Endometrial microvascular endothelial cells (primary cell): ENCODE results near the gene FGD5. TPM values are rescaled to one million over a fixed set of nuclear protein-coding genes. Genes with fewer than 3 reads are reported as not detected.
"Not testable (repeated sequence)": the region's sequence is repeated elsewhere in the genome, so short reads cannot be mapped to it uniquely, and the experiment has no call there.

Source experiments
- in situ Hi-C: cut with HindIII; loops from 2 replicates; pipeline ENCODE4 v1.10.0; 2017; ENCODE audit warnings: low sequenced_read_pairs, low pct_unique_long_range_greater_than_20kb; ENCODE audit errors: inconsistent ontology term
- total RNA-seq: library from RNA; depleted of rRNA; stranded (reverse); fragments of >200 nt; gene quantifications from one replicate; pipeline ENCODE4 v1.2.3, GENCODE V29; 2015; ENCODE audit errors: inconsistent ontology term

Gene FGD5
- total RNA-seq, 1 donor from 2014 or later: 57.0 TPM

DNA sequence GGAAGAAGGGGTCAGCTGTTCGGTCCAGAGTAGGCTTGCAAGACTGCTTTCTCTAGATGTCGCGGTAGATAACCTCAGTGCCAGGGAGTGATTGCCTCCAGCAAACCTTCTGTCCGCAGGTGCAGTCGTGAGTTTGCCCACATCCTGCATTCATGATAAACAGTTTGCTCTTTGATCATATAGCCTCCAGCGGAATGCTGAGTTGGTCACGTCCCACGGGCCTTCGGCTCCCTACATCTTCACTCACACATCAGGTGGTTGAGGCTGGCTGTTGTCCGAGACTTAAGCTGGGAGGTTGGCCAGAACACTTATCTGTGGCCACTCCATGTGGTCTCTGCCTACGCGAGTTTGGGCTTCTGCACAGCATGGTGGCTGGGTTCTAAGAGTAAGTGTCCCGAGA lies 66.5 kb downstream of the FGD5 start:
- in situ Hi-C loops: no loop called here

- in situ Hi-C loops: no loop called here
Observed at GRCh38 chr3:14886101-14886500, 67.3 kb downstream of the FGD5 start.

- in situ Hi-C loops: no loop called here
Observed at GRCh38 chr3:14889205-14889604, 70.4 kb downstream of the FGD5 start.

- in situ Hi-C loops: no loop called here
Observed at GRCh38 chr3:14889943-14890342, 71.2 kb downstream of the FGD5 start.

DNA sequence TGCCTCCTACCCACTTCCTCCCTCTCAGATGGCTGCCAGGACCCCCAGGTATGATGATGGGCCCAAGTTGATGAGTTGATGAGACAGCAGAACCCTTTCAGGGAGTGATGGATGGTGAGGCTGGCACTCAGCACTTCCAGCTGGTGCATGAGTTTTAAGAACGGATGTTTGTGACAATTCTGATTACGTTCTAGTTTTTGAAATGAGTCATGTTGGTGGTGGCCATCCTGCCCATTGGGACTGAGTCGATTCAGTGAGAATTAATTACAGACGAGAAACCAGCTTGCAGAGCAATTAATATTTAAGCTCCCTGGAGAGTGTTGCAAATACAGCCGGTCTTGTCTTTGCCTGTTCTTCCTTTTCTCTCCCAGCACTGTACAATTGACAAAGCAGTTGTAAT lies 71.7 kb downstream of the FGD5 start:
- in situ Hi-C loops: no loop called here

- in situ Hi-C loops: no loop called here
Observed at GRCh38 chr3:14891135-14892132, 72.7 kb downstream of the FGD5 start.

DNA sequence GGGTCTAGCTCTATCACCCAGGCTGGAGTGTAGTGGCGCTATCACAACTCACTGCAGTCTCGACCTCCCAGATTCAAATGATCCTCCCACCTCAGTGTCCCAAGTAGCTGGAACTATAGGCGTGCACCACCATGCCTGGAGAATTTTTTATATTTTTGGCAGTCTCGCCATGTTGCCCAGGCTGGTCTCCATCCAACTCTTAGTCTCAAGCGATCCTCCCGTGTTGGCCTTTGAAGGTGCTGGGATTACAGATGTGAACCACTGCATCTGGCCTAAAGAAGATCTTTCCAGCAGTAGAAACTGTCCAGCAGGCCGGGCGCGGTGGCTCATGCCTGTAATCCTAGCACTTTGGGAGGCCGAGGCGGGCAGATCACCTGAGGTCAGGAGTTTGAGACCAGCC lies 73.5 kb downstream of the FGD5 start:
- in situ Hi-C loops: no loop called here

- in situ Hi-C loops: no loop called here
Observed at GRCh38 chr3:14894085-14894484, 75.3 kb downstream of the FGD5 start.

- in situ Hi-C loops: no loop called here
Observed at GRCh38 chr3:14897266-14897665, 78.5 kb downstream of the FGD5 start.

- in situ Hi-C loops: no loop called here
Observed at GRCh38 chr3:14898929-14899328, 80.2 kb downstream of the FGD5 start.

DNA sequence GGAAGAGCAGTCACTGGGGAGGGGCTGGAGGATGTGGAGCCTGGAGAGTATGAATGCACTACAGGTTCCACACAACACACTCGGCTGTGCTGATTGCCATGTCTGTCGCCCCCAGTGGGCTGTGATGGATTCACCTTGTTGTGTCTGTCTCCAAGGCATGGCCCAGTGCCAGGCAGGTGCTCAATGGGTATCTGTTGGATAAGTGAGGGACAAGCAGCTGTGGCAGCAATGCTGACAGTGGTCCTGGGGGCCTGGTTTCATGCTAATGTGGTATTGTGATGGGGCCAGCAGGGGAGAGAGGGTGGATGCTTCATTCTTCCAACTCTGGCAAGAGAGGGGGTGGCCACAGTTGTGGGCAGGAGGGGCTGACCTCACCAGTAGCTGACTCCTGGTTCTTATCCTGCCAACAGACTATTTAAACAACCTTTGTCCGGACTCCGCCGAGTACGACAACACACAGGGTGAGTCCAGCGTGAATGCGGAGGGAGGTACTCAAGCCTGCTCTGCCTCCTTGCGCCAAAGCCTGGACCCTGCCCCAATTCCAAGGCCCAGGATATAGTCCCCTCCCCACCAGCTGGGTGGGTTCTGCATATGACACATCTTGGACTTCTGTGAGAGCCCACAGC lies 81.3 kb downstream of the FGD5 start:
- in situ Hi-C loops: no loop called here

DNA sequence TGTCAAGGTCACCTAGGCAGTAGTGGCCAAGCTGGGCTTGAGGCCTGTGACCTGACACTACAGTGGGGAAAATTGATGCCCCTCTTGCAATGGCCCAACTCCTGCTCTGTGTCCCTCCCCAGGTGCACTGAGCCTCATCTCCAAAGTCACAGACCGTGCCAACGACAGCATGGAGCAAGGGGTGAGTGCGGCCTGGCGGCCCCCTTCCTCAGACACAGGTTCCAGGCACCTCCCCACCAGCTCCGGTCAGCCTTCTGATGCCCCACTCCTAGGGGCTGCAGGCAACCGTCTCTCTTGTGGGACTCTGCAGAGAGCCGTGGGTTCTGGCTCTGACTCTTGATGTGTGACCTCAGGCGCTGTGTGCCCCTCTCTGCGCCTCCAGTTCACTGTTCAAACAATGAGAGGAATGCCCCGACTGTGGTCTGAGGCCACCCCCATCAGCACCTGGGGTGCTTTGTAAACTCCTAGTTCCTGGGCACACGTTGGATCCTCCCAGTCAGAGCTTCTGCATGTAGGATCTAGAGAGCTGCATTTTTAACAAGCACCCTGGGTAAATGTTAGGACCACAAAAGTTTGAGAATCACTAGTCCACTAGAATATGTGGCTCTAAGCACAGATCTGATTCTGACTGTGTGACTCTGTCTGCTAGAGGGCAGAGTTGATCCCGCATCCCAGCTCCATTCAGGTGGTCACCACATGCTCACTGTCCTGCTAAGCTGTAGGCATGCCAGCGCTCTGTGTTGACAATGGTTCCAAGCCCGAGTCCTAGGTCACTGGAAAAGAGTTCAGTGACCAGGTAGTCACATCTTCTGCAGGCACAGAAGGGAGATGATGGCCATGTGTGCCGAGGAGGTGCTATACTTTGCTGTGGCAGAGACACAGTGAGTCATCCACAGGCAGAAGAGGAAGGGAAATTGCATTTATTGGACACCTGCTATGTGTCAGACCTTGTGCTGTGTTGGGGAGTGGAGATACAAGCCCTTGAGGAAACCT lies 82.4 kb downstream of the FGD5 start:
- in situ Hi-C loops: no loop called here

DNA sequence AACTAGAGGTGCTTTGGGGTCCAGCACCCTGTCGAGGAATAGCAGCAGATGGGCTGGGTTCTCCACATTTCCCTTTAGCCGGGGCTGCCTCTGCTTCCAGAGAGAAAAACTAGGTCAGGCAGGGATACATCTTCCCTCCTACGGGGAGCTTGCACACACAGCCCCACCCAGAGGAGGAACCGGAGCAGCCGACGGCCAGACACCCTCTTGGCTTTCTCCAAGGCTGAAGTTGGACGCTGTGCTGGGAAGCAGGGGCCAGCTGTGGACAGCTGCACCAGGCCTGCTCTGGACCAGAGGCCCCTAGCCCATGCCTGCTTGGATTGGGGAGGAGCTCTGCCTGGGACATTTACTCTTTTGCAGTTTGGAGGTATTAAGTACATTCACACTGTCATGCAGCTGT lies 84.0 kb downstream of the FGD5 start:
- in situ Hi-C loops: no loop called here

DNA sequence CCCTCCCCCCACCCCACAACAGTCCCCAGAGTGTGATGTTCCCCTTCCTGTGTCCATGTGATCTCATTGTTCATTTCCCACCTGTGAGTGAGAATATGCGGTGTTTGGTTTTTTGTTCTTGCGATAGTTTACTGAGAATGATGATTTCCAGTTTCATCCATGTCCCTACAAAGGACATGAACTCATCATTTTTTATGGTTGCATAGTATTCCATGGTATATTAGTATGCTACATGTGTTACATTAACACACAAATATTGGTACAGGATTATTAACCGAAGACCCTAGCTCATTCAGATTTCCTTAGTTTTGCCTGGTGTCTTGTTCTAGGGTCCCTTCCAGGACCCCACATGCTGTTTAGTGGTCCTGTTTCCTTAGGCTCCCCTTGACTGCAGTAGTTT lies 84.7 kb downstream of the FGD5 start:
- in situ Hi-C loops: not testable (repeated sequence)

- in situ Hi-C loops: no loop called here
Observed at GRCh38 chr3:14905055-14905657, 86.4 kb downstream of the FGD5 start.

- in situ Hi-C loops: no loop called here
Observed at GRCh38 chr3:14906355-14906971, 87.7 kb downstream of the FGD5 start.

- in situ Hi-C loops: no loop called here
Observed at GRCh38 chr3:14907043-14907966, 88.5 kb downstream of the FGD5 start.
